CD4-positive, alpha-beta T cell treated with Interferon gamma for 1 hour (primary cell): Measurements from ENCODE around the gene OR14A2.
"Not testable (repeated sequence)": the region's sequence is repeated elsewhere in the genome, so short reads cannot be mapped to it uniquely, and the experiment has no call there.

Source experiments
- DNase-seq: peaks from one replicate; pipeline ENCODE4 v3.0.0-alpha.2; 2020

The OR14A2 gene

DNA sequence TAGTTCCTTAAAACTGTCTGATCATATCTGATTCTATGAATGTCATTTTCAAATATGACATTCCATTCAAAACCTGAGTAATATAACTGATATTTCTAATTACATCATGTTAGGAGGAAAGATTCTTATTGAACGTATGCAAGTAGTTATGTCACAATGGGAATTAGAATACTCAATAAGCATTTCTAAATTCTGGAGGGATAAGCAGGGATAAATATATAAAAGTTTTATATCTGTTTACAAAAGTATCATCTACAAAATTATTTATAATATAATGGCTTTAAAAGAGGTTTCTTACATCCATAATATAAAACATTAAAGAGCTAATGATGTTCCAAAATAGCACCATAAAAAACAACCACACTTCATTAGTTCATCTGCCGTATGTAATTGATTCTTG, at the start of gene OR14A2:
Gene OR14A2 (minus strand): TSS at position 101 of the 400 bp plus-strand sequence.
- DNase-seq: no peak

DNA sequence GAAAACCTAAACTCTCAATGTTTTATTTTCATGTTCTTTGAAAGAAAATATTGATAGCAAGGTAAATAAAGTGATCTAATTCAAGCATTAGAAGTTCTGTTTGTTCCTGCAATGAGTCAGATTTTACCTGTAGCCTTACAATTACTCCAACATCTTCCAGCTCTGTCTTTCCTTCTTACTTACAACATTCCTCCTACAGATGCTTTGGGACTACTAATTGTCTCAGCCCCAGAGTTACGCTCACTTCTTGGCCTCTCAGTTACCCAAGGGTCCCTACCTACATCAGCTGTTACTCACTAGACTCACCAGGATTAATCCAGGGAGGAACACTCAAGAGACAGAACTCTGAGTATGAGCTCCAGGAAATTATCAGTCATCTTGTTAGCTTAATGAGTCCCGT, 49.6 kb upstream of the OR14A2 start:
- no peak for DNase-seq

DNA sequence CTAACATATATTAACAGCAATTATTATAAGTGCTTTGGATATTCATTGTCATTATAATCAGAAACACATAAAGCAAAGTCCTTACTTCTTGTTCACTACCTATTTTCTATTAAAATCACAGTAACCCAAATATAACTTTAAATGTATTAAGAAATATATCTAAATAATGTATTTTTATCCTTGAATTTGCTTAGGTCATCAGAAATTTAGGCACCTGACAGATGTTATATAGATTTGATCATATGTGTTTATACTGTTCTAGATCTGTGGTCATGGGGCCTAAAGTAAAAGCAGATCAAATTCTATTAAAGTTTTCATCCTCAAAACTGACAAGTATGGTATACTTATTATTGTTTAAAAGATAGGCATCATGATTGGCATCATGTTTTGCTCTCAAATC, 21.7 kb upstream of the OR14A2 start:
- DNase-seq: no peak

DNA sequence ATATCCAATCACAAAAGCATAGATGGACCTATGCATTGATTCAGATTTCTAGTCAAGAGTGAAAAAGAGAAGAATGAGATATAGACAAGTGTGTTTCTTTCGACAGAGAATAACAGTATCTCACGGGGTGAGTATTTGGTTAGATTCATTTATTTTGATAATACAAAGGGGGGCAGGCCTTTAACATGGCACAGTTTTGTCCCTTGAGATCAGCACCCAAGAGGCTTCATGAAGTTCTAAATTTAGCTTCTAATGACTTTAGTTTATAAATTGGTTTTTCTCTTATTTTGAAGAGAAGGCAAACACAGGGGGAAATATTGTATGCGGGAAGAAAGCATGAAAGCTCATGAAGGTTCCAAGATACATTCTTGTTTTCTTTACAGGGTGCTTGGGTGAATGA, 12.5 kb upstream of the OR14A2 start, which contains the start of gene OR1C1:
Gene OR1C1 (minus strand): TSS at position 101 of the 400 bp plus-strand sequence. CDS start 2,150 bp downstream, outside the sequence.
- DNase-seq: no peak

DNA sequence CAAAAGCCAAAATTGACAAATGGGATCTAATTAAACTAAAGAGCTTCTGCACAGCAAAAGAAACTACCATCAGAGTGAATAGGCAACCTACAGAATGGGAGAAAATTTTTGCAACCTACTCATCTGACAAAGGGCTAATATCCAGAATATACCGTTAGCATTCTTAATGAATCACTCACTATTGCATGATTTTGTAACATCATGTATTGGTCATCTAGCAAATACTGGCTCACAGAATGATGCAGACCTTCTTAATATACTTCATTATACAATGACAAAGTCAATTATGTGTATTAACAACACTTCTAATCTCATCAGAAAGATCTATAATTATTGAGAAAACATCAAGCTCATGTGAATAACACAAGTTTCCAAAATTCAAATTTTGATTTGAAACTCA, 6.4 kb upstream of the OR14A2 start:
- not testable (repeated sequence) for DNase-seq

DNA sequence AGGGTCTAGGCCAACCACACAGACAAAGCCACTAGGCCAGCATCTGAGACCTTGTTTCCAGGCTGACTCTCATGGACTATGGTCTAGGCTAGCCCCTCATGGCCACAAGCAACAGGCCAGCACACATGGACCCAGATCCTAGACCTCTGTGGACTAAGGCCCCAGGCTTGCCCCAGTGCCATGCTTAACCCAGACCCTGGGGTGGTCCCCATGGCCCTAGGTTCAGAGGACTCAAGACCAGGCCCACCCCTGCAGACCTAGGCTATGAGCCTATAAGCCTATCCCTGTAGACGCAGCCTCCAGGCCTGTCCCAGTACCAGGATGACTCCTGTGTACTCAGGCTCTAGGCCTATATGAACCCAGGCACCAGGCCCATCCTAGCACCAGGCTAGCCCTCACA, 1.9 kb upstream of the OR14A2 start:
- DNase-seq: no peak

DNA sequence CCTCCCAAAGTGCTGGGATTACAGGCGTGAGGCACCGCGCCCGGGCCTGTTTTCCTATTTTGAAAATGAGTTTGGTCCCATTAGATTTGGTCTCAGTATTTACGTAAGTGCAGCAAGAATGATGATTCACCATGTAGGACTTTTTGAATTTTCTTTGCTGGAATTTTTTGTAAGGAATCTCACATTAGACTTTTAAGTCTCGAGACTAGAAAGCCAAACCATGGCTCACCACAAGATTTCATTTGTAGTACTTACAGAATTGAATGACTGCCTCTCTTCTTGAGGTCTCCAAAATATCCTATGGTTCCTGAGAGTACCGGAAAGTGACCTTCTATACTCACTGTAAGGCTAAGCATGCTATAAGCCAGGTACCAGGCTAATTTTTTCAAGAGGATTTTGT, 325 bp downstream of the OR14A2 start:
- no peak for DNase-seq

DNA sequence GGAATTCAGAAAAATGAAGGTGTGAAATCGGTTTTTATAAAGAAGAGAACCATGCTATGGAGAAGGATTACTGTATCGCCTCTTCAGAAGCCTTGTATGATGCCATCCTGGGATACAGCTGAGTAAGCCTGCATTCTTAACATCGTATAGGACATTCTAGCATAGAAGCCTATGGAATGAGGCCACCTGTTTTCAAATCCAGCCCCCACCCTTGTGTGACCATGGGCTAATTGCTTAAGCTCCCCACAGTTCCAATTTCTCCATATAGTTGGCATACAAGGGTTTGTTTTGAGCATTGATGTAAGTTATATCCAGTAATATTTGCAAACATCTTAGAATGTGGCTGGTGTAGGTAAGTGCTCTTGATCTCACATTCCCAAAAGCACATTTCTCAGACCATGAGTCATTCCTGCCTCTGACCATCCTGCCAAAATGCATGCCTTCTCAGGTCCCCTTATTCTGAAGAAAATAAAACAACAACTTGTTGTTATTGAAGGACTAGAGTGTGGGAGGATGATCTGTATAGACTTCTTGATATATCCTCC, 1.5 kb downstream of the OR14A2 start:
- DNase-seq: no peak

DNA sequence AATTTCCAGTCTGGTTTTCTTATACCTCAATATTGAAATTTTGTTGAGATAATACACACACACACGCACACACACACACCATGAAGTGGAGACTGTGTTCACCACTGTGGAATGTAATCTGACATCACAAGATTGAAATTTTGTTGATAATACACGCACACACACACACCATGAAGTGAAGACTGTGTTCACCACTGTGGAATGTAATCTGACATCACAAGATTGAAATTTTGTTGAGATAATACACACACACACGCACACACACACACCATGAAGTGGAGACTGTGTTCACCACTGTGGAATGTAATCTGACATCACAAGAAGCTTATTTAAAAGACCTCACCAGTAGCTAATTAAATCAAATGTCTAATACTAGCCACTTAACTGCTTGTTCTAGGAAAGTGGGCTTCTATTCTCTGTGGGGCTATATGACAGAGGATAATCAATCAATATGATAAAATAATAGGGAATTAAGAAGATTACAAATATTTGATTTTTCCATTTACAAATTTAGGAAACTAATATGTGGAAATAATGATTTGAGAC, 5.7 kb downstream of the OR14A2 start:
- not testable (repeated sequence) for DNase-seq

DNA sequence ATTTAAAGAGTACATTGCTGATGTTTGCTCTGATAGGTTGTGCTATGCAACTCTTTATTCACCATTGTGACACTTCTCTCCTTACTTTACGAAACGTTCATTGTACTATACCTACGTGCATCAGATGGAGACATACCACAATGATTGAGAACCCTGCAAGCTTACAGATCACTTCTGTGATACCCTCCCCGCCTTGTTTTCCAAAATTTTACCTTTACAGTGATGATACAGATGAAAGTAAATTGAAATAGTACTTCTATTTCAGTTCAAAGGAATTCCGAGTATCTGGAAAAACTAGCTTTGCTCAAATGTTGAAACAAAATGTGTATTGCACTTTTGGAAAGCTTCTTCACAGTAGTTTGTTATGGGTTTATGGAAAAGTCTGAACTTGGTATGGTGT, 6.2 kb downstream of the OR14A2 start:
- DNase-seq: no peak

DNA sequence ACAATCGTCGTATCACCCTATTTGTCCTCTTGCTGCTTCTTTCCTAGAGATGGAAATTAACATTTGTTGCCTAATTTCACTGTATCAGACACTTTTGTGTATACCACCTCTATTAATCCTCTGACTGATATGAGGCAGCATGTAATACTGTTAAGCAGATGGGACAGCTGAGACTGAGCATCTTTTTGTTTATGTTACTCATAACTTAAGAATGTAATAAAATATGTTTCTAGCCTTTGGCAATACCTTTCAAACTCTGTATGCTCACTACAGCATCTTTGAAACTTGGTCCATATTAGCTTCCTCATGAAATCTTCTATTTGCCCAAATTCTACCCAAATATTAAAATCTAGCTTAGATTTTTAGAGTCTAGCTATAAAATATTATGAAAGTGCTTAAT, 7.2 kb downstream of the OR14A2 start:
- DNase-seq: no peak

DNA sequence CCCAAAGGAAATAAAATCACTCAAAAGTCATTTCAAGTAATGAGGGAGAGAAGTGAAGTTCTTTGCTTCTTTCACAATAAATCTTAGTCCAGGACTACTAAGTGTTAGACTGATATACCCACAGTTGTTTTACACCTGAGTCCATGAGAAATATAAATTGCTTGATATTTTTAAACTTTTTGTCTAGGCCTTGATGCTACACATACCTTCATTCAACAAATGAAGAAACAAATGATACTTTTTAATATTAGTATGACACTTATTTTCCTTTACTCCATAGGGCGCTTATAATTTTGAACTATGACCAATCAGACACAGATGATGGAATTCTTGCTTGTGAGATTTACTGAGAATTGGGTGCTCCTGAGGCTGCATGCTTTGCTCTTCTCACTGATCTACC, 9.6 kb downstream of the OR14A2 start, which contains the start of gene OR14K1:
Gene OR14K1 (plus strand): TSS at position 301 of the 400 bp plus-strand sequence. CDS start 0 bp downstream, at position 301.
- DNase-seq: no peak

DNA sequence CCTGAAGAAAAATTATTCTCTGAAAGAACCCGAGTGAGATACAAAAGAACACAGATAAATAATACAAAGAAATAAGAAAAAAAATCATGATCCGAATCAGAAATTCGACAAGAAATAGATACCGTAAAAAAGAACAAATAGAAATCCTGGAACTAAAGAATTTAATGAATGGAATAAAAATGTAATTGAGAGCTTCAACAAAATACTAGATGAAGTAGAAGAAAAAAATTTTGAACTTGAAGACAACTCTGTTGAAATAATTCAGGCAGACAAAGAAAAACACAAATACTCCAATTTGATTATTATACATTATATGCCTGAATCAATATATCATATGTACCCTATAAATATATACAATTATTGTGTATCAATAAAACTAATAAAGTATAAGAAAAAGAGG, 26.7 kb downstream of the OR14A2 start:
- DNase-seq: no peak

DNA sequence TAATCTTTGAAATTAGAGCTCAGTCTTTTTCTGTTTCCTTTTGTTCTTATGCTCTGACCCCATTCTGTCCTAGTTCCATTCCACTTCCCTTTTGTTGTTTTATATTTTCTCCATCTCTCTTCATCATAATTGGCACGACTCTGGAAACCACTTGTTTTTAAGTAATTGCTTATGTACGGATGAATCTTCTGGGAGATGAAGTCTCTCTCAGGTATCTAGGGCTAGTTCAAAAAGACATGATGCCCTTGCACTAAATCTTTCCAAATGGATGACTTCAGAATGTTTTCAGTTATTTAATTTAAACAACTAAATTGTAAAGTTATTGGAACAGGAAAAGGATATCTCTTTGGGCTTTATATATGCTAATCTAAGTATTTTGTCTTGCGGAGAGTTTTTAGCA, 31.4 kb downstream of the OR14A2 start, which contains the start of gene OR6F1:
Gene OR6F1 (minus strand): TSS at position 101 of the 400 bp plus-strand sequence. CDS start 3,891 bp downstream, outside the sequence.
- DNase-seq: no peak

DNA sequence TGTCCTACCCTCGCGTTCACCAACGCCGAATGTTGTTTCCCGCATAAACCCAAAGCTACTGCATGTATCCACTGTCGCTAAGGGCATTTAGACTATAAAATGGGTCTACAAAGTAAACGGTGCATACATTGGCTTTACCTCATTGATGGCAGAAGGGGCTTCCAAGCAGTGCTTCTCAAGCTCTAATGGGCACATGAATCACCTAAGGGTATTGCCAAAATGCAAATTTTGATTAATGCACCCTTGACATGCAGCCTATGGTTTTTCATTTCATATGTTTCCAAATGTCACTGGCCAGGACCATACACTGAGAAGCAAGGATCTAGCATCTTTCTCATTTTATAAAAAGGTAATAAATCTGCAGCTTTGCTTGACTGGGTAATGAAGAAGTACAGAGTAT, 34.2 kb downstream of the OR14A2 start:
- no peak for DNase-seq

DNA sequence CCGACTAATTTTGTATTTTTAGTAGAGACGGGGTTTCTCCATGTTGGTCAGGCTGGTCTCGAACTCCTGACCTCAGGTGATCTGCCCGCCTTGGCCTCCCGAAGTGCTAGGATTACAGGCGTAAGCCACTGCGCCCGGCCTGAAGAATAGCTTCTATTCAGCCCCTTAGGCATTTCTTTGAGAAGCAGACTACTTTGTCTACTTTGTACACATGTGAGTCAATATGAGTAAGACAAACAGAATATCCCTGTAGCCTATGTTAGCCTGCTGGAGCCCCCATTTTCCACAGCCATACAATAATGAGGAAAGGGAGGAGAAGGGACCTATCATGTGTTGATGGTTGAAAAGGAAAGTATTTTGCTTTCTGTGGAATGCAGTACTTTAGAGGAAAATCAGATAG, 37.3 kb downstream of the OR14A2 start:
- DNase-seq: not testable (repeated sequence)

DNA sequence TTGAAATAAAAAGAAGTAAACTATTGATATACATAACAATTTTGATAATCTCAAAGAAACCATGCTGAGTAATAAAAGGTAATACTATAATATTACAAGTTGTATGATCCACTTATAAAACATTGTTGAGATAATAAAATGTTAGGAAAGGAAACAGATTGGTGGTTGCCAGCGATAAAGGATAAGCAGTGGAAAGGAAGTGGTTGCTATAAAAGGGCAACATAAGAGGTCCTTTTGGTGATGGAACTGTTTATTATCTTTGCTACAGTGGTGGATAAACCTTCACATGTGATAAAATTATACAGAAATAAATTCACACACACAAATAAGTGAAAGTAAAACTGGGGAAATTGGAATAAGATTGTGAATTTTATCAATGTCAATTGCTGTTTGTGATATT, 46.6 kb downstream of the OR14A2 start:
- no peak for DNase-seq

DNA sequence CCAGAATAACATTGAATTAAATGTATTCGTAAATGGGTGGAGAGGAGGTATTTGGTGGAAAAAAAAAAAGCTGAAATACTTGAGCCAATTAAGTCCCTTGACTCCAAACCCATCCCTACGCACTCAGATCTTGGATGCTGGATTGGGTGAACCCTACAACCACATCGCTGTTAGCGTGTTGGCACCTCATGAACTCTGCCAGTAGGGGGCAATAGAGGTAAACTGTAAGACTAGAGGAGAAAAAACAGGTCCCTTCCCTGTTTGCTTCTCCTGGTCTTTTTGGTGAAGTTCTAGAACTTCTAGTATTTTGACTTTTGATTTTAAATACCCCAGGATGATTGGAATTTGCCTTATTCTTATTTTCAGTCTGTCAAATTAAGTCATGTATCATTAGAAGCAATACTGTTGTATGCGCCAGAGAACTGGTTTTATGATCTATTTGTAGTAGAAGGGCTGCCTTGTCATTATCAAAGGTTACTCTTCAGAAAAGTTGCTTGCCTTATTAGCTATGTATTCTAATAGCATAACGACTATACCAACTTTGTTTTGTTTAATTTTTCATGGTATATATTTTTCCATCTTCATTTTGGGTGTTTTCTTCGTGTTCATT, 66.5 kb downstream of the OR14A2 start:
- DNase-seq: peak; percentile 3

DNA sequence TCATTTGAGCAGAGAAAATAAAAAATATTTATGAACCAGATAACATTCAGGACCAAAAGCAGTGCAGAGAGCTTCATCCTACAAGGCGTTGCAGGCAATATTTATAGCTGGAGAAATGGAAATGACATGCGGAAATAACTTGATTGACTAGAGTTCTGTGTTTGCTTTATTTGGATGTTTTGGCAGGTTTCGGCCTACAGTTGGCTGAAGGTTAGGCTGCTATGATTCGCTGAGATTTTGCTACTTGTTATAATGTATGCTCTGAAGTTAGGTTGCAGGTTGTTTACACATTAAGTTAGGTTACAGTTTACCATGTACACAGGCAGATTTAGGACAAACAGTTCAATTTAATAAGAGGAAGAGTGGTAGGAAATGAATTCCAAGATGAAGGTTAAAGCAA, 67.8 kb downstream of the OR14A2 start:
- DNase-seq: no peak

DNA sequence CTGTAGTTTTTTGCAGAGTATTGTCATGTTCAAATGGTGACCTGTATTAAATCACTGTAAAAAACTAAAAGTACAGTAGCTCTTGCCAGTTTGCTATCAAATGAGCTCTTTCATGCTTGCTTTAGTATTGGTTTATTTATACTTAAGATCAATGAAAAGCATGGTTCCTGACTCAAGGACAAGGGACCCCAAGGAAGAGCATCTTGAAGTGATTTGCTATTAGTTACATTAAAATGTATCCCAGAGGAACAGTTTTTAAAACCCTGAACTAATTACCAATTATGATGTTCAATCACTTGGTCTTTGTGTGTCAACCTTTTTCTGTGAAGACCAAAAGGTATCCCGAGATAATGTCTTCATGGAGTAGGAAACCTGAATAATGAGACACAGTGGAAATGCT, 68.3 kb downstream of the OR14A2 start, which contains the start of gene OR13G1:
Gene OR13G1 (minus strand): TSS at position 101 of the 400 bp plus-strand sequence. CDS start 6,698 bp downstream, outside the sequence.
- no peak for DNase-seq
